ENCODE measurements around the gene STX7. TPM values are rescaled to one million over a fixed set of nuclear protein-coding genes. Genes with fewer than 3 reads are reported as not detected.

The STX7 gene
- total RNA-seq, 1 experiment from 2014 or later: 21.9 TPM

GRCh38 chr6:132400883-132401617, 111.9 kb downstream of the STX7 start, which contains the start of gene MOXD1:
Gene MOXD1 (minus strand): TSS chr6:132401475. CDS start chr6:132401426, 49 bp downstream.
- in situ Hi-C loops (cut with HindIII; ENCODE audit: low pct_unique_long_range_greater_than_20kb, low sequenced_read_pairs): no loop called here
- peak; percentile 66 for DNase-seq (ENCODE audit: low read depth)

GRCh38 chr6:132400555-132400882, 112.4 kb downstream of the STX7 start:
- in situ Hi-C loops (cut with HindIII; ENCODE audit: low pct_unique_long_range_greater_than_20kb, low sequenced_read_pairs): no loop called here

GRCh38 chr6:132399376-132400074, 113.4 kb downstream of the STX7 start:
- in situ Hi-C loops (cut with HindIII; ENCODE audit: low pct_unique_long_range_greater_than_20kb, low sequenced_read_pairs): no loop called here
- DNase-seq (ENCODE audit: low read depth): peak; percentile 31

More at GRCh38 chr6:132400555-132400882, 112.4 kb downstream of the STX7 start:
- DNase-seq (ENCODE audit: low read depth): peak; percentile 19

Other genes starting within 250 kb of the STX7 start
- 23.9 and 33.6 TPM in 2 replicates for gene MOXD1, start 111.6 kb downstream of the STX7 start, total RNA-seq (2014; rRNA removed; shearing (Covaris generic); ENCODE audit: low replicate concordance)
- gene TAAR9, start 25.2 kb upstream of the STX7 start, total RNA-seq (2014; rRNA removed; shearing (Covaris generic); ENCODE audit: low replicate concordance): not detected in 2 replicates
- gene TAAR8, start 39.6 kb upstream of the STX7 start, total RNA-seq (2014; rRNA removed; shearing (Covaris generic); ENCODE audit: low replicate concordance): not detected in 2 replicates
- gene TAAR6, start 57.2 kb upstream of the STX7 start, total RNA-seq (2014; rRNA removed; shearing (Covaris generic); ENCODE audit: low replicate concordance): not detected in 2 replicates
- gene TAAR5, start 76.6 kb upstream of the STX7 start, total RNA-seq (2014; rRNA removed; shearing (Covaris generic); ENCODE audit: low replicate concordance): not detected in 2 replicates
- gene TAAR2, start 111.2 kb upstream of the STX7 start, total RNA-seq (2014; rRNA removed; shearing (Covaris generic); ENCODE audit: low replicate concordance): not detected in 2 replicates
- not detected in 2 replicates for gene TAAR1, start 146.1 kb upstream of the STX7 start, total RNA-seq (2014; rRNA removed; shearing (Covaris generic); ENCODE audit: low replicate concordance)
- not detected in 2 replicates for gene VNN1, start 200.9 kb upstream of the STX7 start, total RNA-seq (2014; rRNA removed; shearing (Covaris generic); ENCODE audit: low replicate concordance)
- not detected in 2 replicates for gene VNN2, start 244.8 kb upstream of the STX7 start, total RNA-seq (2014; rRNA removed; shearing (Covaris generic); ENCODE audit: low replicate concordance)